GM12891 (cell line): ENCODE data around the gene COX11.

Experiments
- PAX5 ChIP-seq: IDR thresholded peaks from 2 replicates; pipeline ENCODE4 v1.6.1; 2011; ENCODE audit warnings: low read length, moderate library complexity, mild to moderate bottlenecking; ENCODE audit not compliant: insufficient read depth, severe bottlenecking
- POLR2A ChIP-seq: IDR thresholded peaks from 2 replicates; pipeline ENCODE4 v1.6.1; 2011; ENCODE audit warnings: low read depth, low read length, control low read depth
- POLR2AphosphoS5 ChIP-seq: IDR thresholded peaks from 2 replicates; pipeline ENCODE4 v1.6.1; 2011; ENCODE audit warnings: low read depth, low read length, control low read depth
- POU2F2 ChIP-seq: IDR thresholded peaks from 2 replicates; pipeline ENCODE4 v1.6.1; 2011; ENCODE audit warnings: low read depth, mild to moderate bottlenecking, control low read depth, low read length, moderate library complexity
- SPI1 ChIP-seq: IDR thresholded peaks from 2 replicates; pipeline ENCODE4 v1.6.1; 2011; ENCODE audit warnings: low read depth, low read length, control low read depth
- TAF1 ChIP-seq: IDR thresholded peaks from 2 replicates; pipeline ENCODE4 v1.6.1; 2011; ENCODE audit warnings: low read depth, low read length, control low read depth

DNA sequence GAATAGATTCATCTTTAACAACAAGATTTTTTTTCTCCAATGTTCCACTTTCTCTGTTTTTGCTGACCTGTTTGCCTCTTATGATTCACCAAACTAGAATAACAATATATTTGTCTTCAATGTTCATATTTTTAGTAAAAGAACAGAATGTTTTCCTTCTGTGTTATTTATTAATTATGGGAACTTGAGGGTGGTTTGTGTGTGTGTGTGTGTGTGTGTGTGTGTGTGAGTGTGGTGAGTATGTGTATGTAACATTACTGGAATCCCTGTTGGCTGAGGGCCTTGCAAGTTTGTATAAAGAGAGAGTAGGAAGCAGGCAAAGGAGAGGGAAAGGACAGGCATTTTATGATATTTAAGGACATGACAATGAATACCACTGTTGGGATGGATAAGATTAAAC is 13.9 kb upstream of the COX11 start:
- TF ChIP-seq POLR2A (no peak), POU2F2 (no peak), TAF1 (no peak), POLR2AphosphoS5 (no peak), SPI1 (no peak), PAX5 (no peak)
